Activated T-helper 1 cell treated with anti-CD3 and anti-CD28 coated beads, Interleukin-12 subunit alpha, Interleukin-12 subunit beta, Interleukin-2, Interleukin-4 antibody, amounts not matched to agents 30 ng/mL and 10 ng/mL and 1 ng/mL, durations not matched to agents 14 hours and 24 hours and 36 hours (primary cell): ENCODE data around the gene FGF7. TPM values are rescaled to one million over a fixed set of nuclear protein-coding genes. Genes with fewer than 3 reads are reported as not detected.
"Not testable (repeated sequence)": the region's sequence is repeated elsewhere in the genome, so short reads cannot be mapped to it uniquely, and the experiment has no call there.

Source experiments
- DNase-seq: peaks from one replicate; pipeline ENCODE4 v3.0.0; 2021; ENCODE audit warnings: low spot score
- H3K27ac Mint-ChIP-seq: one replicate; pipeline ENCODE4 v1.8.0; 2021; ENCODE audit warnings: mild to moderate bottlenecking, mixed read lengths
- H3K27me3 Mint-ChIP-seq: one replicate; pipeline ENCODE4 v1.8.0; 2022; ENCODE audit warnings: mild to moderate bottlenecking, moderate library complexity, mixed read lengths; ENCODE audit not compliant: insufficient read depth
- H3K36me3 Mint-ChIP-seq: one replicate; pipeline ENCODE4 v1.8.0; 2021; ENCODE audit warnings: low read depth, mixed read lengths
- H3K4me1 Mint-ChIP-seq: one replicate; pipeline ENCODE4 v1.8.0; 2021; ENCODE audit warnings: low read depth, mixed read lengths
- H3K4me3 Mint-ChIP-seq: one replicate; pipeline ENCODE4 v1.8.0; 2021; ENCODE audit warnings: mild to moderate bottlenecking, moderate library complexity, mixed read lengths
- H3K9me3 Mint-ChIP-seq: one replicate; pipeline ENCODE4 v1.8.0; 2021; ENCODE audit warnings: mixed read lengths
- intact Hi-C: fragments of 100-400 bp; cut with micrococcal nuclease; formaldehyde crosslinking; loops from one replicate; pipeline ENCODE4 v1.15.1; 2024
- total RNA-seq: library from RNA; stranded (reverse); gene quantifications from 2 replicates; pipeline ENCODE4 v1.2.3, GENCODE V29; 2022

FGF7 gene
- total RNA-seq: not detected in 2 replicates

- Mint-ChIP-seq H3K4me3 (no peak within 1 kb of the TSS), H3K36me3 (no peaks in the 10 kb centered on the region), H3K4me1 (peaks cover 4% of the 10 kb centered on the region), H3K27me3 (peaks cover 13% of the 10 kb centered on the region), H3K9me3 (no peaks in the 10 kb centered on the region), H3K27ac (no peak within 1 kb of the TSS)
- DNase-seq: no peak
- intact Hi-C loops: loop anchor here (2.0 to 5.0 kb wide), 2 partner anchors 266 to 562 kb away; partner anchors contain the start of gene COPS2
These were observed at the start of gene FGF7 for GRCh38 chr15:49423021-49423420. Gene FGF7, plus strand, starts transcription at chr15:49423242. Its CDS starts 1,056 bp downstream, at chr15:49424298.

GRCh38 chr15:49379996-49380395, 43.0 kb upstream of the FGF7 start:
- Mint-ChIP-seq H3K27me3 (peaks cover 9% of the 10 kb centered on the region), H3K4me3 (no peak overlapping the region), H3K4me1 (no peaks in the 10 kb centered on the region), H3K36me3 (no peaks in the 10 kb centered on the region), H3K27ac (no peak overlapping the region), H3K9me3 (no peaks in the 10 kb centered on the region)
- intact Hi-C loops: no loop called here
- DNase-seq: no peak

- intact Hi-C loops: no loop called here
- Mint-ChIP-seq H3K9me3 (no peaks in the 10 kb centered on the region), H3K36me3 (no peaks in the 10 kb centered on the region), H3K27me3 (peaks cover 11% of the 10 kb centered on the region), H3K4me1 (no peaks in the 10 kb centered on the region), H3K4me3 (no peak overlapping the region), H3K27ac (no peak overlapping the region)
- DNase-seq: no peak
These were observed 42.1 kb upstream of the FGF7 start for GRCh38 chr15:49380912-49381311.

- Mint-ChIP-seq H3K27ac (no peak overlapping the region), H3K36me3 (no peaks in the 10 kb centered on the region), H3K27me3 (peaks cover 9% of the 10 kb centered on the region), H3K9me3 (no peaks in the 10 kb centered on the region), H3K4me1 (no peaks in the 10 kb centered on the region), H3K4me3 (no peak overlapping the region)
- DNase-seq: no peak
- intact Hi-C loops: no loop called here
These were observed 40.6 kb upstream of the FGF7 start for GRCh38 chr15:49382394-49382793.

- Mint-ChIP-seq H3K4me3 (no peak overlapping the region), H3K4me1 (no peaks in the 10 kb centered on the region), H3K27me3 (peaks cover 2% of the 10 kb centered on the region), H3K9me3 (no peaks in the 10 kb centered on the region), H3K27ac (no peak overlapping the region), H3K36me3 (no peaks in the 10 kb centered on the region)
- intact Hi-C loops: no loop called here
- DNase-seq: no peak
These were observed 39.8 kb upstream of the FGF7 start for GRCh38 chr15:49383266-49383665.

- Mint-ChIP-seq H3K36me3 (no peaks in the 10 kb centered on the region), H3K4me3 (no peak overlapping the region), H3K4me1 (no peaks in the 10 kb centered on the region), H3K27ac (no peak overlapping the region), H3K27me3 (peaks cover 14% of the 10 kb centered on the region), H3K9me3 (no peaks in the 10 kb centered on the region)
- no peak for DNase-seq
- intact Hi-C loops: no loop called here
These were observed 35.6 kb upstream of the FGF7 start for GRCh38 chr15:49387471-49387870.

- H3K4me3 Mint-ChIP-seq, DNase-seq, H3K36me3 Mint-ChIP-seq, H3K9me3 Mint-ChIP-seq, H3K4me1 Mint-ChIP-seq, H3K27ac Mint-ChIP-seq, intact Hi-C loops: not testable (repeated sequence)
- H3K27me3 Mint-ChIP-seq: peaks cover 10% of the 10 kb centered on the region
These were observed 20.3 kb upstream of the FGF7 start for GRCh38 chr15:49402515-49403296.

- Mint-ChIP-seq H3K4me1 (no peaks in the 10 kb centered on the region), H3K9me3 (peaks cover 7% of the 10 kb centered on the region), H3K27me3 (peaks cover 16% of the 10 kb centered on the region), H3K27ac (no peak overlapping the region), H3K4me3 (no peak overlapping the region), H3K36me3 (no peaks in the 10 kb centered on the region)
- no peak for DNase-seq
- intact Hi-C loops: no loop called here
These were observed 16.5 kb upstream of the FGF7 start for GRCh38 chr15:49406352-49407118.

- DNase-seq: no peak
- Mint-ChIP-seq H3K4me1 (no peaks in the 10 kb centered on the region), H3K4me3 (no peak overlapping the region), H3K36me3 (no peaks in the 10 kb centered on the region), H3K27ac (no peak overlapping the region), H3K27me3 (peaks cover 19% of the 10 kb centered on the region), H3K9me3 (no peaks in the 10 kb centered on the region)
- intact Hi-C loops: no loop called here
These were observed 12.4 kb upstream of the FGF7 start for GRCh38 chr15:49410641-49411040.

- Mint-ChIP-seq H3K36me3 (no peaks in the 10 kb centered on the region), H3K27me3 (peaks cover 24% of the 10 kb centered on the region), H3K4me1 (no peaks in the 10 kb centered on the region), H3K27ac (no peak overlapping the region), H3K4me3 (no peak overlapping the region), H3K9me3 (no peaks in the 10 kb centered on the region)
- intact Hi-C loops: no loop called here
- DNase-seq: no peak
These were observed 10.2 kb upstream of the FGF7 start for GRCh38 chr15:49412797-49413196.

GRCh38 chr15:49415149-49415548, 7.9 kb upstream of the FGF7 start:
- DNase-seq: no peak
- Mint-ChIP-seq H3K4me1 (no peaks in the 10 kb centered on the region), H3K27me3 (peaks cover 22% of the 10 kb centered on the region), H3K36me3 (no peaks in the 10 kb centered on the region), H3K4me3 (no peak overlapping the region), H3K9me3 (no peaks in the 10 kb centered on the region), H3K27ac (no peak overlapping the region)
- intact Hi-C loops: no loop called here

GRCh38 chr15:49415638-49416037, 7.4 kb upstream of the FGF7 start:
- intact Hi-C loops: no loop called here
- Mint-ChIP-seq H3K4me3 (no peak overlapping the region), H3K27ac (no peak overlapping the region), H3K36me3 (no peaks in the 10 kb centered on the region), H3K4me1 (no peaks in the 10 kb centered on the region), H3K9me3 (no peaks in the 10 kb centered on the region), H3K27me3 (peaks cover 21% of the 10 kb centered on the region)
- DNase-seq: no peak

- Mint-ChIP-seq H3K36me3 (no peaks in the 10 kb centered on the region), H3K27ac (no peak overlapping the region), H3K27me3 (peaks cover 17% of the 10 kb centered on the region), H3K9me3 (no peaks in the 10 kb centered on the region), H3K4me1 (peaks cover 4% of the 10 kb centered on the region), H3K4me3 (no peak overlapping the region)
- DNase-seq: no peak
- intact Hi-C loops: no loop called here
These were observed 4.2 kb upstream of the FGF7 start for GRCh38 chr15:49418811-49419210.
